Testis (tissue), 2 donors: ENCODE results near the gene ZHX3.

Experiments
- CTCF ChIP-seq, 3 experiments: fragments of 450-650 bp in 2 of 3; fragments of 200-600 bp in 1 of 3; sonication (generic) in 1 of 3; IDR thresholded peaks; one replicate each; pipeline ENCODE4 v1.5.1; 2016 to 2019; ENCODE audit warnings: antibody characterized with exemption in 3 of 3, mild to moderate bottlenecking in 2 of 3, moderate library complexity in 1 of 3
- POLR2A ChIP-seq: fragments of 450-650 bp; IDR thresholded peaks from one replicate; pipeline ENCODE4 v1.6.1; 2017; ENCODE audit warnings: antibody characterized with exemption, mild to moderate bottlenecking, moderate library complexity

GRCh38 chr20:41162396-41162795 is 155.1 kb downstream of the ZHX3 start:
- TF ChIP-seq CTCF (IDR thresholded peaks at IDR 0.05) (no peak), POLR2A (no peak)
